K562 (cell line): ENCODE results near the gene MTFMT. TPM values are rescaled to one million over a fixed set of nuclear protein-coding genes. Genes with fewer than 3 reads are reported as not detected.
A peak's percentile ranks its signal among the peaks of the same experiment; 100 is the strongest.

ENCODE experiments used
- ATAC-seq: fragments of 200-7000 bp; cut with Tn5 transposase; 3 replicates; pipeline ENCODE4 v1.9.1; 2020; ENCODE audit warnings: moderate library complexity
- BruUV-seq: library from RNA; stranded (reverse); fragments of 400-500 nt; replicated peaks from 2 replicates; lab custom pipeline; 2021; lab: Mats Ljungman, UMichigan
- CTCF ChIA-PET: fragments of 300-600 bp; formaldehyde crosslinking; extraction: SDS; loops from one replicate; lab custom pipeline; 2021; ENCODE audit warnings: low intra/inter-chr PET ratio; lab: Yijun Ruan, JAX
- POLR2A ChIA-PET: fragments of 300-600, 350-650 bp; sonication (Branson Sonifier 250); formaldehyde crosslinking; extraction: SDS; loops from one replicate; lab custom pipeline; 2021; ENCODE audit warnings: antibody characterized with exemption, inconsistent platforms; lab: Yijun Ruan, JAX
- DNase-seq, 4 experiments: peaks; one replicate each; pipeline versions ENCODE4 v3.0.0 to v3.0.0-alpha.2; 2011 to 2018; ENCODE audit warnings: low spot score in 3 of 4, mixed read lengths in 3 of 4; ENCODE audit errors: extremely low read depth in 1 of 4
- FAIRE-seq: peaks from 2 replicates; lab custom pipeline; 2011; peaks lifted over from hg19 to GRCh38; lab: Jason Lieb, UNC
- H2AFZ ChIP-seq: 2 replicates; pipeline ENCODE4 v1.6.0; 2011; ENCODE audit warnings: low read depth, low read length, control low read depth, inconsistent platforms
- H3K27ac ChIP-seq: fragments of 200-600 bp; 3 replicates; pipeline ENCODE4 v1.8.0; 2011; ENCODE audit warnings: low read depth, mild to moderate bottlenecking, control low read depth, inconsistent platforms, low read length, moderate library complexity, mixed read lengths; ENCODE audit errors: extremely low read depth
- H3K27me3 ChIP-seq, 2 experiments: fragments of 300-600 bp in 1 of 2; 2 replicates in 1 of 2; 3 replicates in 1 of 2; pipeline versions ENCODE4 v1.6.0 to v1.8.0; 2011; ENCODE audit warnings: inconsistent platforms in 2 of 2, low read length in 2 of 2, mild to moderate bottlenecking in 1 of 2, mixed read lengths in 1 of 2, moderate library complexity in 1 of 2; ENCODE audit not compliant: control insufficient read depth in 2 of 2, insufficient read depth in 2 of 2
- H3K36me3 ChIP-seq: fragments of 300-600 bp; 3 replicates; pipeline ENCODE4 v1.8.0; 2011; ENCODE audit warnings: mild to moderate bottlenecking, low read length, inconsistent platforms; ENCODE audit not compliant: control insufficient read depth, insufficient read depth
- H3K4me1 ChIP-seq, 2 experiments: fragments of 200-600 bp in 1 of 2; replicated peaks in 1 of 2; 2 replicates in 1 of 2; 3 replicates in 1 of 2; pipeline versions ENCODE4 v1.5.1 to v1.8.0; 2011; ENCODE audit warnings: inconsistent platforms in 2 of 2, low read length in 2 of 2, mild to moderate bottlenecking in 1 of 2, mixed read lengths in 1 of 2, moderate library complexity in 1 of 2; ENCODE audit not compliant: control insufficient read depth in 2 of 2, insufficient read depth in 2 of 2
- H3K4me2 ChIP-seq: 2 replicates; pipeline ENCODE4 v1.6.1; 2011; ENCODE audit warnings: low read length, control low read depth, inconsistent platforms, mixed read lengths; ENCODE audit not compliant: insufficient read depth
- H3K4me3 ChIP-seq: fragments of 200-600 bp; sonication (generic), shearing (Covaris generic); 2 replicates; pipeline ENCODE4 v1.5.1; 2016; ENCODE audit warnings: control low read depth, inconsistent platforms
- H3K79me2 ChIP-seq: fragments of 200-600 bp; 3 replicates; pipeline ENCODE4 v1.8.0; 2011; ENCODE audit warnings: low read length, inconsistent platforms; ENCODE audit not compliant: control insufficient read depth, insufficient read depth
- H3K9ac ChIP-seq, 2 experiments: 2 replicates each; pipeline versions ENCODE4 v1.6.0 to v1.6.1; 2011; ENCODE audit warnings: low read depth in 2 of 2, low read length in 2 of 2, control low read depth in 1 of 2, inconsistent platforms in 1 of 2, mild to moderate bottlenecking in 1 of 2, mixed read lengths in 1 of 2; ENCODE audit not compliant: insufficient read depth in 1 of 2
- H3K9me1 ChIP-seq: one replicate; pipeline ENCODE4 v1.6.0; 2011; ENCODE audit warnings: inconsistent platforms, mild to moderate bottlenecking, low read length, moderate library complexity; ENCODE audit not compliant: control insufficient read depth, insufficient read depth
- H3K9me3 ChIP-seq: replicated peaks from 2 replicates; pipeline ENCODE4 v1.5.1; 2011; ENCODE audit warnings: low read depth, low read length, inconsistent platforms; ENCODE audit not compliant: control insufficient read depth, insufficient read depth
- H4K20me1 ChIP-seq: replicated peaks from 2 replicates; pipeline ENCODE4 v1.6.1; 2011; ENCODE audit warnings: low read length, inconsistent platforms, mixed read lengths; ENCODE audit not compliant: control insufficient read depth, insufficient read depth
- CREM ChIP-seq: IDR thresholded peaks from 2 replicates; pipeline ENCODE4 v1.6.1; 2014; ENCODE audit warnings: antibody characterized with exemption, low read depth
- DLX4 ChIP-seq: fragments of 250-450 bp; sonication (Bioruptor Pico); IDR thresholded peaks from 2 replicates; pipeline ENCODE4 v1.6.1; 2021; ENCODE audit warnings: mild to moderate bottlenecking
- E2F6 ChIP-seq, 2 experiments: IDR thresholded peaks; 2 replicates each; pipeline ENCODE4 v1.6.1; 2011; ENCODE audit warnings: borderline replicate concordance in 1 of 2, control low read depth in 1 of 2, low read depth in 1 of 2, low read length in 1 of 2, mild to moderate bottlenecking in 1 of 2, mixed read lengths in 1 of 2, moderate library complexity in 1 of 2; ENCODE audit not compliant: insufficient read depth in 1 of 2, insufficient read length in 1 of 2, poor library complexity in 1 of 2, severe bottlenecking in 1 of 2; ENCODE audit errors: extremely low read depth in 1 of 2
- OTX1 ChIP-seq: fragments of 450-650 bp; formaldehyde crosslinking; IDR thresholded peaks from 2 replicates; pipeline ENCODE4 v1.4.0; 2022; ENCODE audit warnings: mild to moderate bottlenecking
- PPARD ChIP-seq: fragments of 250-450 bp; sonication (Bioruptor Pico); IDR thresholded peaks from 2 replicates; pipeline ENCODE4 v1.8.0; 2022; ENCODE audit warnings: inconsistent platforms, mild to moderate bottlenecking, moderate library complexity
- RAD51 ChIP-seq: fragments of 450-650 bp; IDR thresholded peaks from 2 replicates; pipeline ENCODE4 v1.7.1; 2016; ENCODE audit warnings: low read depth, mild to moderate bottlenecking, borderline replicate concordance
- RBFOX2 ChIP-seq: fragments of 200-400 bp; formaldehyde crosslinking; IDR thresholded peaks from 2 replicates; pipeline ENCODE4 v1.6.1; 2017; ENCODE audit warnings: low read depth, mild to moderate bottlenecking, low read length, moderate library complexity
- RBM17 ChIP-seq: fragments of 200-400 bp; formaldehyde crosslinking; IDR thresholded peaks from 2 replicates; pipeline ENCODE4 v1.6.1; 2017; ENCODE audit warnings: low read depth, mild to moderate bottlenecking, low read length, borderline replicate concordance
- SMAD1 ChIP-seq: fragments of 150-350 bp; IDR thresholded peaks from 2 replicates; pipeline ENCODE4 v1.6.1; 2014; ENCODE audit warnings: low read length, low read depth; ENCODE audit not compliant: partially characterized antibody
- TEAD2 ChIP-seq: fragments of 450-650 bp; IDR thresholded peaks from 2 replicates; pipeline ENCODE4 v1.6.1; 2016; ENCODE audit warnings: missing genetic modification characterization, control low read depth, missing compliant biosample characterization
- THAP12 ChIP-seq: fragments of 250-450 bp; sonication (Bioruptor Pico); IDR thresholded peaks from 2 replicates; pipeline ENCODE4 v1.9.0; 2021; ENCODE audit warnings: mild to moderate bottlenecking, inconsistent platforms
- ZBTB34 ChIP-seq: fragments of 250-450 bp; sonication (Bioruptor Pico); IDR thresholded peaks from 2 replicates; pipeline ENCODE4 v1.8.0; 2021; ENCODE audit warnings: mild to moderate bottlenecking, moderate library complexity
- ZKSCAN1 ChIP-seq: fragments of 150-350 bp; IDR thresholded peaks from 2 replicates; pipeline ENCODE4 v1.6.1; 2016; ENCODE audit warnings: low read depth, low read length
- ZNF655 ChIP-seq: fragments of 250-450 bp; sonication (Bioruptor Pico); IDR thresholded peaks from 2 replicates; pipeline ENCODE4 v1.5.0; 2021
- WGBS: fragments of 100-300 bp; shearing (Covaris generic); methylation state at CpG from one replicate; pipeline ENCODE4 v1.1.6; 2016; ENCODE audit warnings: low coverage, mixed read lengths; ENCODE audit not compliant: insufficient coverage; ENCODE audit errors: missing lambda C conversion rate; 5-methylcytosine and 5-hydroxymethylcytosine counted together
- in situ Hi-C: fragments of 300-500 bp; cut with MboI; formaldehyde crosslinking; loops from 4 replicates; pipeline ENCODE4 v1.15.0; 2018; ENCODE audit warnings: inconsistent platforms, mixed read lengths
- intact Hi-C: fragments of 100-400 bp; cut with micrococcal nuclease; formaldehyde crosslinking; loops from 2 replicates; pipeline ENCODE4 v1.14.2; 2022
- polyA plus RNA-seq, 8 experiments: library from polyadenylated mRNA; depleted of rRNA in 4 of 8; stranded (reverse) in 5 of 8; unstranded in 3 of 8; fragments of >200 nt; fragmentation: Nextera tagmentation in 2 of 8; fragmentation: Illumina TruSeq in 1 of 8; extraction: Ambion mirVana in 2 of 8; extraction: Trizol in 1 of 8; gene quantifications; 2 replicates each; pipeline versions ENCODE4 v1.2.1 to v1.2.3, GENCODE V29; 2011 to 2014; ENCODE audit warnings: inconsistent platforms in 1 of 8, missing spikeins in 1 of 8
- total RNA-seq, 7 experiments: library from RNA; depleted of rRNA in 6 of 7; stranded (reverse); fragments of >200 nt in 6 of 7; fragmentation: Illumina TruSeq in 2 of 7; extraction: Trizol in 2 of 7; gene quantifications; 2 replicates each; pipeline versions ENCODE4 v1.2.1 to v1.2.3, GENCODE V29; 2011 to 2021; ENCODE audit warnings: low replicate concordance in 1 of 7

MTFMT gene
- total and polyA plus RNA-seq, 9 of the 15 experiments (the other 6 are each of a cell fraction or from before 2014, with no cell fraction given) = 1.4 to 31.1 (median 16.2) TPM

- TF ChIP-seq ZBTB34 (CRISPR knock-in tag) = no peak
- TF ChIP-seq CREM = no peak
- no peak for TF ChIP-seq PPARD (CRISPR knock-in tag)
- no peak for TF ChIP-seq RBFOX2
- no peak for TF ChIP-seq TEAD2 (tag)
- no peak for TF ChIP-seq THAP12 (CRISPR knock-in tag)
These were observed 70.3 kb downstream of the MTFMT start (continued) for GRCh38 chr15:64959128-64959527.

- POLR2A ChIA-PET = no interaction called here
- FAIRE-seq = no peak
- no TSS peak for BruUV-seq
- no peaks in the 10 kb centered on the region for H3K79me2 ChIP-seq
- no peak overlapping the region for H3K4me2 ChIP-seq
- WGBS = 13% methylated on average over 3 of the region's 3 CpGs
- no peak overlapping the region for H3K27ac ChIP-seq
- no peaks in the 10 kb centered on the region for H3K9me3 ChIP-seq
- CTCF ChIA-PET = interaction anchor here (0.6 kb wide), 1 partner anchor 1288 kb away, joined by 3 read pairs; no protein-coding TSS in a partner anchor
- no peak for ATAC-seq
- H3K36me3 ChIP-seq = peaks cover 26% of the 10 kb centered on the region; the same call in 2 of the 3 replicates
- H3K4me3 ChIP-seq = no peak overlapping the region
- no peak for DNase-seq
- intact Hi-C loops (no loop called here), in situ Hi-C loops (no loop called here)
- H3K4me1 ChIP-seq = no peaks in the 10 kb centered on the region
- H2AFZ ChIP-seq = no peak overlapping the region
- H3K9me1 ChIP-seq = no peaks in the 10 kb centered on the region
- no peak overlapping the region for H3K9ac ChIP-seq
- no peaks in the 10 kb centered on the region for H4K20me1 ChIP-seq
- H3K27me3 ChIP-seq = no peaks in the 10 kb centered on the region
- TF ChIP-seq ZKSCAN1 (no peak), OTX1 (CRISPR knock-in tag) (peak; percentile 46; the same call in 1 of the 2 replicates), ZNF655 (CRISPR knock-in tag) (no peak), DLX4 (CRISPR knock-in tag) (no peak), RAD51 (no peak), E2F6 (IDR thresholded peaks at IDR 0.05; ENCODE audit: borderline replicate concordance in 1 of 2, extremely low read depth in 1 of 2, insufficient read depth in 1 of 2, insufficient read length in 1 of 2, low read depth in 1 of 2, low read length in 1 of 2, poor library complexity in 1 of 2, severe bottlenecking in 1 of 2) (no peak), SMAD1 (no peak), RBM17 (no peak)
These were observed 75.0 kb downstream of the MTFMT start for GRCh38 chr15:64954395-64954794.
